HG02610 (cell line): ENCODE data around the gene AKR7A2.
A peak's percentile ranks its signal among the peaks of the same experiment; 100 is the strongest.

ENCODE experiments used
- ATAC-seq: cut with Tn5 transposase; IDR thresholded peaks from one replicate; pipeline ENCODE4 v1.9.1; 2021; ENCODE audit warnings: mild to moderate bottlenecking, moderate library complexity; ENCODE audit not compliant: unreplicated experiment

The AKR7A2 gene

GRCh38 chr1:19311931-19312781, at the start of gene AKR7A2, which contains the start of gene SLC66A1:
Gene AKR7A2 (minus strand): TSS chr1:19312144. CDS start chr1:19312124, 20 bp downstream.
Gene SLC66A1 (plus strand): TSS chr1:19312326. CDS start chr1:19317678, 5,352 bp downstream.
- peak; percentile 66 for ATAC-seq

- no peak for ATAC-seq
These were observed 49.1 kb upstream of the AKR7A2 start for GRCh38 chr1:19360843-19361610.

GRCh38 chr1:19360432-19360831, 48.5 kb upstream of the AKR7A2 start:
- ATAC-seq: no peak

- ATAC-seq: no peak
These were observed 48.1 kb upstream of the AKR7A2 start for GRCh38 chr1:19360016-19360415.

DNA sequence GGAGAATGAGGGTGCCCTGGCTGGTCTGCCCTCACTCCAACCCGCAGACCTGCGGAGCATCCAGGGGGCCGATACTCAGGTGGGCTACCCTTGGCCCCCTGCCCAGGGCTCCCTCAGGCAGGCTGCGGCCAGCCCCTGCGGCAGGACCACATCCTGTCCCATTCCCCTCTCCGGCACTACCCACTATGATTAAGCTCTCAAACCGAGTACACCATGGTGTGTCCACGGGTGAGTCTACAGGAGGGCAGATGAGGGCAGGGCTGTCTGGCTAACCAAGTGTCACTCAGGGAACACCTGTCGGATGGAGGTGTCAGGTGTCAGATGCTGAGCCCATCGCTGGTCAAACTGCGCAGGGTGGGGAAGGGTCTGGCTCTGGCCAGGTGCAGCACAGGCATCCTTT, 47.4 kb upstream of the AKR7A2 start:
- no peak for ATAC-seq

DNA sequence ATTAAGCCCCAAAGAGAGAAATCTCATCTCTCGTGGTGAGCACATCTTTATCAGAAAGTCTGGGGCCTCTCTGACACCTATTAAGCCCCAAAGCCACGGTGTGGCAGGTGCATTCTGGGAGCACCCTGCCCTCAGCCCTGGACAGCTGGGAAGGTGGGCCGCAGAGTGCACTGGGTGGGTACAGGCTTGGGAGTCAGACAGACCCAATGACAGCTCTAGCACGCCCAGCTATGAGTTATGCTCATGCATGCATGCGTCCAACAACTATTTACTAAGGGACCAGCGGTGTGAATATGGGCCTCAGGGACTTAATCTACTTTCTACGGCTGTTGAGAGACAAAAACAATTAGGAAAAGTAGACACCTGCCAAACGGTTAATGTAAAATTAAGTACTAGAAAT, 46.8 kb upstream of the AKR7A2 start:
- ATAC-seq: no peak

DNA sequence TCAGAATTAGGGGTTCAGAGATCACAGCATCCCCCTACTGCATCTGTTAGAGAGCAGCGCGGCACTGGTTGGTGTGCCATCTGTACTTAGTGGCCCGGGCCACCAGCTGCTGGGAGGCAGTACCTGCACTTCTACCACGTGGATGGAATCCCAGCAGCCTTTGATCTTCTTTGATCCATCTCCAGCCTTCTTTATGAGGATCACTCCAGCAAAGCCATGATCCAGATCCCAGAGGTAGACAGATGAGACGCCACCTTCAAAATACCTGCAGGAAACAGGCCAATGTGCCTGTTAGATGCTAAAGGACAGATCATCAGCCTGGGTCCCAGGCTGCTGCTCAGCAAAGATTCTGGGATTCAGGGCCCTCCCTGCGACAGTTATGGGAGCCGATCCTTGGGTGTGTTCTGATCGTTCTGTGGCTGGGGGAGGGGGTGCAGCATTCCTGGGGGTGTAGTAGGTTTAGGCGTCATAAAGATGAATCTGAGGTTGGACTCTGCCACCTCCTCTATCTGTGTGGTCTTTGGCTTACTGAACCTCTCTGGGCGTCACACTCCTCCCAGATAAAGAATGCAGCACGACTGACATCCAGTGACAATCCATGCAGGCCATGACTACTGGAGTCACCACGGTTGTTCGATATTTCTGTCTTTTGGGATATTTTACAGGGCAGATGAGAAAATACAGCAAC, 45.5 kb upstream of the AKR7A2 start:
- ATAC-seq: no peak

DNA sequence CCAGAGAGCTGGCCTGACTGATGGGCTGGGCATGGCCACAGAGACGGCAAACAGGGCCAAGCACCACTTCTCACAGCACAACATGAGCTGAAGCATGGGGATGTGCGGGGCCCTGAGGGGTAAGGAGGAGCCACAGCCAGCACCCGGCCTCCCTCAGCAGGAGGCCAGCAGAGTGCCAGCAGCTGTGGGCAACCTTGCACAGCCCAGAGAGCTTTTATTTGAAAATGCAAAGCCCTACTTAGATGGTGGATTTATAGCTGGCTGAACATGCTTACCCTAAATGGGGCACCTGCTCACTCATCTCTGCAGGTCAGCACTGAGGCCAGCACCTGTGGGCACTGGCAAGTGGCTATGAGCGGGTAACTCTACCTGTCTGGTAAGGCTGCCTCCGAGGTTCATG, 44.3 kb upstream of the AKR7A2 start:
- ATAC-seq: no peak

- ATAC-seq: no peak
These were observed 42.6 kb upstream of the AKR7A2 start for GRCh38 chr1:19354531-19354981.

DNA sequence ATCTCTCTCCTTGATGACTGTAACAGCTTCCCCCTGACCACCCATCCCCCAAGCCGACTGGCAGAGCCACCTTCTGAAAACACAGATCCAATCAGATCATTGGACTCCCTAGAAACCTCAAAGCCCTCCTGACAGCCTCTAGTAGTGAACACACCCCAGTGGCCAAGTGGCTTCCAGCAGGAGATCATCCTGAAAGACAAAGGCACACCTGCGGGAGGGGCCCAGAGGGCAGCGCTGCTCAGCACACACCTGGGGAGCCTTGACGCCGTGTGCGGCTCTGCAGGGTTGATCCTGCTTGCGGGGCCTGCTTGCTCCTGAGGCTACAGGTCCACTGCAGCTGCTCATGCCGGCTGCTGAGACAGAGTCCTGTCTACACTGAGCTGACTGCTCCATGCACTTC, 41.7 kb upstream of the AKR7A2 start:
- ATAC-seq: no peak

- ATAC-seq: no peak
These were observed 40.9 kb upstream of the AKR7A2 start for GRCh38 chr1:19352839-19353238.

- ATAC-seq: no peak
These were observed 39.9 kb upstream of the AKR7A2 start for GRCh38 chr1:19351873-19352272.

GRCh38 chr1:19350566-19350965, 38.6 kb upstream of the AKR7A2 start:
- ATAC-seq: no peak

DNA sequence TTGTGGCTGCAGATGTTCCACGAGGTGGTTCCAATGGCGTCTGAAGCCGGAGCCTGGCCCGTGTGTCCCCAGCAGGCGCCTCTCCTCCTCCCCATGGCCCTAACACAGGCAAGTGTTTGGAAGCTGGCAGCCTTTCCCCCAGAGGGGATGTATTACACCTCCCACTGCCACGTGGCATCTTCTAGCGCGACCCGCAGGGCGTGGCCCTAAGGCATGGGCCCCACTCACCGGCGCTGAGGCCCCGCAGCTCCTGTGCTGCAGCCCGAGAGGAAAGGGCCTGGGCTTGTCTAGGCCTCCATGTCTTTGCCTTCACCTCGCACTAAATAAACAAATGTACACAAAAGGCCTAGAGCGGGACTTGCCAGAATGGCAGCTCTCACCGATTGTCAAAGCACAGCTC, 38.1 kb upstream of the AKR7A2 start:
- no peak for ATAC-seq

- no peak for ATAC-seq
These were observed 36.7 kb upstream of the AKR7A2 start for GRCh38 chr1:19348441-19349198.

DNA sequence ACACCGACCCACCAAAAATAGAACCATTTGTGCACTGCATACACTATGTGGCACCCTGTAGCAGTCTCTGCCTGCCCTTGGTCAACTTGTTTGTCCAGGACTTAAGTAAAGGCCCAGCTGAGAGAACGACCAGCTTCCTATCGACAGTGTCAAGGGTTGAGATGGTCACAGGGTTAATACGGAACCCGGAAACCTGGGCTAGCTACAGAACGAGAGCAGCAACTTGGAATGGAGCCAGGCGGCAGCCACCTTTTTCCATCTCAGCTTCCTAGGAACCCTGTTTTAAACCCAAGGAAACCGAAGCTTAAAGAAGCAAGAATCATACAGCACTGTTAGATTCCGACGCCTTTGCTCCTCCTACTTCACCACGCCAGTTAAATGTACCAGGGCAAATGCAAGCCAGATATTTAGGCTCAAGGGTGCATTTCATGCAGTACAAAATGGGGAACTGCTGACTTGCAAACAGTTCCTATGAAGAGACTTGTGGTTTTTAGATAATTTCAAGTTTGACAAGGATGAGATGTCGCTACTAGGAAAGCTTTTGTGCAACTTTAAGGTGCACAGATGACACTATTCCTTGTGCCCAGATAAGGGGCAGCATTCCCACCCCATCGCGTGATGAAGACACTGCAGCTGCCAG, 35.7 kb upstream of the AKR7A2 start:
- no peak for ATAC-seq

DNA sequence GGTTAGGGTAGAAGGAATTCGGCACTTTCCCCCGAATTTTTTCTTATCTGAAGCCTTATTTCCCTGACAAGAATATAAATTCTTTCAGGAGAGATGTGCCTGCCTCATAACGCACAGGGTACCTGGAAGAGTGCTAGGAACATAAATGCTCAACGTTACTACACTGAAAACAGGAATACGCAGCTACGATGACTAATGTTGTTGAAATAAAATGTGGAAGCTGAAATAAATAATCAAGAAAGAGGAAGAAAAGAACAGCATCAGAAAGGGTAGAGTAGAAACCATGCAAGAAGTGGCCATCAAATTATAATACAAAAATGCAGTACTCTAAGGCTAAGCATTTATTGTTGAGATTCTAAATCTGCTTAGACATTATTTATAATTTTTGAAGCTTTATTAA, 34.1 kb upstream of the AKR7A2 start:
- no peak for ATAC-seq

DNA sequence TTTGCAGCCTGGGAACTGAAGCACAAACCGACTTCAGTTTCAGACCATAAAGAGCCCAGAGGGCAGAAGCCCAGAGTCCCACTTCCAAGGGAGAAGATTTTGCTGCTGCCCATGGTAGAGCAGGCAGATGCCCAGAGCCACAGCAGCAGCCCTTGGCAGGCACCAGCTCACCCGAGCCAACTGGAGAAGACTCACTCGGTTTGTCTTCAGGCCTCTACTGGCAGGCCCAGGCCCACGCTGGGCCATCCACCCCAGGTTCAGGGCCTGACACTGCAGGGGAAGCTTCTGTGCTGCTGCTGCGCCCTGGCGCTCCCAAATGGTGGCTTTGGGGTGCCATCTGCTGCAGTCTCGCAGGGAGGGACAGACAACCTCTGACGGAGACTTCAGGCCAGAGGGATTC, 33.4 kb upstream of the AKR7A2 start:
- no peak for ATAC-seq

DNA sequence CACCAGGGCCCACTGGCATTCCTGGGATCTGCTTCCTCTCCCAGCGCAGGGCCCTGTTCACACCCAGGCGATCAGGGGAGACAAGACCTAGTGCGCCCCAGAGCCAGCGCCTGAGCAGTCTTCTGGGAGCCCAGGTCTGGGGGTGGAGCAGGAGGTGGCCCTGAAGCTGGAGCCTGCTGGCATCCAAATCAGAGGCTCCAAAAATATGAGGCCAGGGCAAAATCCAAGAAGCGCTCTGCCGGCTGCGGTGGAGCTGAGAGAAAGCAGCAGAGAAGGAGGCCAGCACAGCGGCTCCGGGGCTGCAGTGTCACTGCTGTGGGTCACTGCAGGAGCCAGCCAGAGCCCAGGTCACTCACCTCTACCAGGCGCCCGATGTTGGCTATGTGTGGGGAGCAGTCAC, 32.9 kb upstream of the AKR7A2 start:
- ATAC-seq: no peak

GRCh38 chr1:19344372-19344810, 32.4 kb upstream of the AKR7A2 start:
- no peak for ATAC-seq
